ENCODE data around the gene WWTR1.

The WWTR1 gene

GRCh38 chr3:149592758-149593240, 65.0 kb downstream of the WWTR1 start:
- no peak for DNase-seq (ENCODE audit: low read depth)

- DNase-seq (ENCODE audit: low read depth), result no peak
These were observed 67.0 kb downstream of the WWTR1 start for GRCh38 chr3:149590691-149591441.

GRCh38 chr3:149589332-149589731, 68.5 kb downstream of the WWTR1 start:
- no peak for DNase-seq (ENCODE audit: low read depth)

GRCh38 chr3:149588909-149589308, 68.9 kb downstream of the WWTR1 start:
- DNase-seq (ENCODE audit: low read depth), result no peak

GRCh38 chr3:149587383-149587782, 70.4 kb downstream of the WWTR1 start:
- no peak for DNase-seq (ENCODE audit: low read depth)

GRCh38 chr3:149586871-149587270, 71.0 kb downstream of the WWTR1 start:
- no peak for DNase-seq (ENCODE audit: low read depth)

GRCh38 chr3:149585401-149585726, 72.5 kb downstream of the WWTR1 start:
- DNase-seq (ENCODE audit: low read depth), result no peak

- DNase-seq (ENCODE audit: low read depth), result no peak
These were observed 73.7 kb downstream of the WWTR1 start for GRCh38 chr3:149583921-149584635.

GRCh38 chr3:149582395-149582794, 75.4 kb downstream of the WWTR1 start:
- no peak for DNase-seq (ENCODE audit: low read depth)

GRCh38 chr3:149581681-149582370, 76.0 kb downstream of the WWTR1 start:
- DNase-seq (ENCODE audit: low read depth), result no peak

- DNase-seq (ENCODE audit: low read depth), result no peak
These were observed 76.6 kb downstream of the WWTR1 start for GRCh38 chr3:149581248-149581647.

GRCh38 chr3:149579838-149580542, 77.8 kb downstream of the WWTR1 start:
- DNase-seq (ENCODE audit: low read depth), result no peak

- DNase-seq (ENCODE audit: low read depth), result no peak
These were observed 78.7 kb downstream of the WWTR1 start for GRCh38 chr3:149579161-149579560.

- DNase-seq (ENCODE audit: low read depth), result no peak
These were observed 80.0 kb downstream of the WWTR1 start for GRCh38 chr3:149577801-149578200.

- no peak for DNase-seq (ENCODE audit: low read depth)
These were observed 81.8 kb downstream of the WWTR1 start for GRCh38 chr3:149575961-149576564.

- DNase-seq (ENCODE audit: low read depth), result no peak
These were observed 82.4 kb downstream of the WWTR1 start for GRCh38 chr3:149575213-149575960.

- DNase-seq (ENCODE audit: low read depth), result no peak
These were observed 84.9 kb downstream of the WWTR1 start for GRCh38 chr3:149572796-149573414.

- no peak for DNase-seq (ENCODE audit: low read depth)
These were observed 86.4 kb downstream of the WWTR1 start for GRCh38 chr3:149571381-149571780.

GRCh38 chr3:149570016-149570415, 87.8 kb downstream of the WWTR1 start:
- no peak for DNase-seq (ENCODE audit: low read depth)

GRCh38 chr3:149567381-149567780, 90.4 kb downstream of the WWTR1 start:
- DNase-seq (ENCODE audit: low read depth), result no peak

All from stimulated activated CD8-positive, alpha-beta memory T cell treated with anti-CD3 and anti-CD28 coated beads, Interleukin-7, amount 100 ng/mL, for 24 hours (primary cell).